K562 (cell line): ENCODE results near the gene SMIM3. TPM values are rescaled to one million over a fixed set of nuclear protein-coding genes. Genes with fewer than 3 reads are reported as not detected.
A peak's percentile ranks its signal among the peaks of the same experiment; 100 is the strongest.

Experiments used
- EHMT2 ChIP-seq: fragments of 450-650 bp; IDR thresholded peaks from 2 replicates; pipeline ENCODE4 v1.6.1; 2018; ENCODE audit warnings: antibody characterized with exemption
- ELF2 ChIP-seq: fragments of 250-450 bp; sonication (Bioruptor Pico); IDR thresholded peaks from 2 replicates; pipeline ENCODE4 v1.5.0; 2021; ENCODE audit warnings: mild to moderate bottlenecking
- LARP7 ChIP-seq: fragments of 450-650 bp; IDR thresholded peaks from 2 replicates; pipeline ENCODE4 v1.6.1; 2016
- MED1 ChIP-seq: sonication (generic); formaldehyde crosslinking; IDR thresholded peaks from 2 replicates; pipeline ENCODE4 v1.8.1; 2023; ENCODE audit warnings: missing genetic modification reagents, borderline replicate concordance
- ZNF79 ChIP-seq: fragments of 250-450 bp; sonication (Bioruptor Pico); IDR thresholded peaks from 2 replicates; pipeline ENCODE4 v1.4.0; 2020; ENCODE audit warnings: low read depth, mild to moderate bottlenecking, moderate library complexity
- polyA plus RNA-seq, 8 experiments: library from polyadenylated mRNA; depleted of rRNA in 4 of 8; stranded (reverse) in 5 of 8; unstranded in 3 of 8; fragments of >200 nt; fragmentation: Nextera tagmentation in 2 of 8; fragmentation: Illumina TruSeq in 1 of 8; extraction: Ambion mirVana in 2 of 8; extraction: Trizol in 1 of 8; gene quantifications; 2 replicates each; pipeline versions ENCODE4 v1.2.1 to v1.2.3, GENCODE V29; 2011 to 2014; ENCODE audit warnings: inconsistent platforms in 1 of 8, missing spikeins in 1 of 8
- total RNA-seq, 7 experiments: library from RNA; depleted of rRNA in 6 of 7; stranded (reverse); fragments of >200 nt in 6 of 7; fragmentation: Illumina TruSeq in 2 of 7; extraction: Trizol in 2 of 7; gene quantifications; 2 replicates each; pipeline versions ENCODE4 v1.2.1 to v1.2.3, GENCODE V29; 2011 to 2021; ENCODE audit warnings: low replicate concordance in 1 of 7
- TF ChIP-seq, protein P1 (sequence below): conservative IDR thresholded peaks from 2 replicates; pipeline ENCODE4 v1.6.1; 2011; ENCODE audit warnings: low read depth, mild to moderate bottlenecking, low read length; ENCODE audit not compliant: control insufficient read depth
- TF ChIP-seq, protein P2 (sequence below): fragments of 450-650 bp; IDR thresholded peaks from 2 replicates; pipeline ENCODE4 v1.6.1; 2016; ENCODE audit warnings: low read depth
- TF ChIP-seq, protein P3 (sequence below): fragments of 450-650 bp; IDR thresholded peaks from 2 replicates; pipeline ENCODE4 v1.6.1; 2017; ENCODE audit warnings: antibody characterized with exemption, mild to moderate bottlenecking
- TF ChIP-seq, protein P4 (sequence below): fragments of 450-650 bp; IDR thresholded peaks from 2 replicates; pipeline ENCODE4 v1.6.1; 2018; ENCODE audit not compliant: partially characterized antibody

SMIM3 gene
- total and polyA plus RNA-seq, 9 of the 15 experiments (the other 6 are each of a cell fraction or from before 2014, with no cell fraction given): 4.1 to 27.7 (median 13.6) TPM

DNA sequence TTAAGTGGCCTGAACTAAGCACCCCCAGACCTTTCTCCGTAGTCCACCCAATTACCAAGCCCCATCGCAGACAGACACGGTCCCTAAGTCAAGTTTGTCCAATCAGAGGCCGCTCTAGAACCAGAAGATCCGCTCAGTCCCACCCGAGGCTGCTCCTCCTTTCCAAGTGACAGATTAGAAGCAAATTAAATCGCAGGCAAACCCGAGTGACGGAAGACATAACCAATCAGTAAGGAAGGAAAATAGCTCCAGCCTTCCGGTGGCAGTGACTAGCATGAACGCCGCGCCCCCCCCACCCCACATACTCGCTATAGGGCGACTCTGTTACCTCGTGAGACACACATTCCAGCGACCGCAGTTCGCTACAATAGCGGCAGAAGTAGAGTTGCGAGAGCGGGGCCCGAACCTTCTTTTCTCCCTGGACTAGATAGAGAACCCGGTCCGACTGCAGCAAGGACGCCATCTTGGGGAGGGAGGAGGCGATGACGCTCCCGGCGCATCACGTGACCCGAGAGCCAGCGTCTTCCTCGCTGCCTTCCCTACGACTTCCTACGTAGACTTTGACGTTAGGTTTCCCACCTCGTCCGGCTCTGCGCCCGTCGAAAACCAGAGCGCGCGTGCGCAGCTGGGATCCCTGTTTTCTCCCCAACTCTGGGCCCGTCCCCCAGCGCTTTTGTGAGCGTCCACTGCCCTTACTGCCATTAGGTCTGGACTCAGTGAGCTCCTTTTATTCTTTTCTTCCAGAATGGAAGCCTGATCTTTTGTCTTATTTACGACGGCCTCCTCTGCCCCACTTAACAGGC, 19.8 kb upstream of the SMIM3 start, which contains the start of gene DCTN4 (continued):
- TF ChIP-seq, protein P1, sequence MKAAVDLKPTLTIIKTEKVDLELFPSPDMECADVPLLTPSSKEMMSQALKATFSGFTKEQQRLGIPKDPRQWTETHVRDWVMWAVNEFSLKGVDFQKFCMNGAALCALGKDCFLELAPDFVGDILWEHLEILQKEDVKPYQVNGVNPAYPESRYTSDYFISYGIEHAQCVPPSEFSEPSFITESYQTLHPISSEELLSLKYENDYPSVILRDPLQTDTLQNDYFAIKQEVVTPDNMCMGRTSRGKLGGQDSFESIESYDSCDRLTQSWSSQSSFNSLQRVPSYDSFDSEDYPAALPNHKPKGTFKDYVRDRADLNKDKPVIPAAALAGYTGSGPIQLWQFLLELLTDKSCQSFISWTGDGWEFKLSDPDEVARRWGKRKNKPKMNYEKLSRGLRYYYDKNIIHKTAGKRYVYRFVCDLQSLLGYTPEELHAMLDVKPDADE: no peak
- TF ChIP-seq ELF2 (CRISPR knock-in tag): no peak
- TF ChIP-seq, protein P2, sequence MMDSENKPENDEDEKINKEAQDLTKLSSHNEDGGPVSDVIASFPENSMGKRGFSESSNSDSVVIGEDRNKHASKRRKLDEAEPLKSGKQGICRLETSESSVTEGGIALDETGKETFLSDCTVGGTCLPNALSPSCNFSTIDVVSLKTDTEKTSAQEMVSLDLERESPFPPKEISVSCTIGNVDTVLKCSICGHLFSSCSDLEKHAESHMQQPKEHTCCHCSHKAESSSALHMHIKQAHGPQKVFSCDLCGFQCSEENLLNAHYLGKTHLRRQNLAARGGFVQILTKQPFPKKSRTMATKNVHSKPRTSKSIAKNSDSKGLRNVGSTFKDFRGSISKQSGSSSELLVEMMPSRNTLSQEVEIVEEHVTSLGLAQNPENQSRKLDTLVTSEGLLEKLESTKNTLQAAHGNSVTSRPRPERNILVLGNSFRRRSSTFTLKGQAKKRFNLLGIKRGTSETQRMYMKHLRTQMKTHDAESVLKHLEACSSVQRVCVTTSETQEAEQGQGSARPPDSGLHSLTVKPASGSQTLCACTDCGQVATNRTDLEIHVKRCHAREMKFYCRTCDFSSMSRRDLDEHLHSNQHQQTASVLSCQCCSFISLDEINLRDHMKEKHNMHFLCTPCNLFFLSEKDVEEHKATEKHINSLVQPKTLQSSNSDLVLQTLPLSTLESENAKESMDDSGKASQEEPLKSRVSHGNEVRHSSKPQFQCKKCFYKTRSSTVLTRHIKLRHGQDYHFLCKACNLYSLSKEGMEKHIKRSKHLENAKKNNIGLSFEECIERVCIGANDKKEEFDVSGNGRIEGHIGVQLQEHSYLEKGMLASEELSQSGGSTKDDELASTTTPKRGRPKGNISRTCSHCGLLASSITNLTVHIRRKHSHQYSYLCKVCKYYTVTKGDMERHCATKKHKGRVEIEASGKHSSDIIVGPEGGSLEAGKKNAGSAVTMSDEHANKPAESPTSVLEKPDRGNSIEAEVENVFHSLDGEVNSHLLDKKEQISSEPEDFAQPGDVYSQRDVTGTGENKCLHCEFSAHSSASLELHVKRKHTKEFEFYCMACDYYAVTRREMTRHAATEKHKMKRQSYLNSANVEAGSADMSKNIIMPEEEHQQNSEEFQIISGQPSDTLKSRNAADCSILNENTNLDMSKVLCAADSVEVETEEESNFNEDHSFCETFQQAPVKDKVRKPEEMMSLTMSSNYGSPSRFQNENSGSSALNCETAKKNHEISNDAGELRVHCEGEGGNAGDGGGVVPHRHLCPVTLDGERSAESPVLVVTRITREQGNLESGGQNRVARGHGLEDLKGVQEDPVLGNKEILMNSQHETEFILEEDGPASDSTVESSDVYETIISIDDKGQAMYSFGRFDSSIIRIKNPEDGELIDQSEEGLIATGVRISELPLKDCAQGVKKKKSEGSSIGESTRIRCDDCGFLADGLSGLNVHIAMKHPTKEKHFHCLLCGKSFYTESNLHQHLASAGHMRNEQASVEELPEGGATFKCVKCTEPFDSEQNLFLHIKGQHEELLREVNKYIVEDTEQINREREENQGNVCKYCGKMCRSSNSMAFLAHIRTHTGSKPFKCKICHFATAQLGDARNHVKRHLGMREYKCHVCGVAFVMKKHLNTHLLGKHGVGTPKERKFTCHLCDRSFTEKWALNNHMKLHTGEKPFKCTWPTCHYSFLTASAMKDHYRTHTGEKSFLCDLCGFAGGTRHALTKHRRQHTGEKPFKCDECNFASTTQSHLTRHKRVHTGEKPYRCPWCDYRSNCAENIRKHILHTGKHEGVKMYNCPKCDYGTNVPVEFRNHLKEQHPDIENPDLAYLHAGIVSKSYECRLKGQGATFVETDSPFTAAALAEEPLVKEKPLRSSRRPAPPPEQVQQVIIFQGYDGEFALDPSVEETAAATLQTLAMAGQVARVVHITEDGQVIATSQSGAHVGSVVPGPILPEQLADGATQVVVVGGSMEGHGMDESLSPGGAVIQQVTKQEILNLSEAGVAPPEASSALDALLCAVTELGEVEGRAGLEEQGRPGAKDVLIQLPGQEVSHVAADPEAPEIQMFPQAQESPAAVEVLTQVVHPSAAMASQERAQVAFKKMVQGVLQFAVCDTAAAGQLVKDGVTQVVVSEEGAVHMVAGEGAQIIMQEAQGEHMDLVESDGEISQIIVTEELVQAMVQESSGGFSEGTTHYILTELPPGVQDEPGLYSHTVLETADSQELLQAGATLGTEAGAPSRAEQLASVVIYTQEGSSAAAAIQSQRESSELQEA: no peak
- TF ChIP-seq LARP7: no peak
- TF ChIP-seq EHMT2: no peak
- no peak for TF ChIP-seq ZNF79
- TF ChIP-seq MED1 (CRISPR knock-in tag): no peak
- TF ChIP-seq, protein P3, sequence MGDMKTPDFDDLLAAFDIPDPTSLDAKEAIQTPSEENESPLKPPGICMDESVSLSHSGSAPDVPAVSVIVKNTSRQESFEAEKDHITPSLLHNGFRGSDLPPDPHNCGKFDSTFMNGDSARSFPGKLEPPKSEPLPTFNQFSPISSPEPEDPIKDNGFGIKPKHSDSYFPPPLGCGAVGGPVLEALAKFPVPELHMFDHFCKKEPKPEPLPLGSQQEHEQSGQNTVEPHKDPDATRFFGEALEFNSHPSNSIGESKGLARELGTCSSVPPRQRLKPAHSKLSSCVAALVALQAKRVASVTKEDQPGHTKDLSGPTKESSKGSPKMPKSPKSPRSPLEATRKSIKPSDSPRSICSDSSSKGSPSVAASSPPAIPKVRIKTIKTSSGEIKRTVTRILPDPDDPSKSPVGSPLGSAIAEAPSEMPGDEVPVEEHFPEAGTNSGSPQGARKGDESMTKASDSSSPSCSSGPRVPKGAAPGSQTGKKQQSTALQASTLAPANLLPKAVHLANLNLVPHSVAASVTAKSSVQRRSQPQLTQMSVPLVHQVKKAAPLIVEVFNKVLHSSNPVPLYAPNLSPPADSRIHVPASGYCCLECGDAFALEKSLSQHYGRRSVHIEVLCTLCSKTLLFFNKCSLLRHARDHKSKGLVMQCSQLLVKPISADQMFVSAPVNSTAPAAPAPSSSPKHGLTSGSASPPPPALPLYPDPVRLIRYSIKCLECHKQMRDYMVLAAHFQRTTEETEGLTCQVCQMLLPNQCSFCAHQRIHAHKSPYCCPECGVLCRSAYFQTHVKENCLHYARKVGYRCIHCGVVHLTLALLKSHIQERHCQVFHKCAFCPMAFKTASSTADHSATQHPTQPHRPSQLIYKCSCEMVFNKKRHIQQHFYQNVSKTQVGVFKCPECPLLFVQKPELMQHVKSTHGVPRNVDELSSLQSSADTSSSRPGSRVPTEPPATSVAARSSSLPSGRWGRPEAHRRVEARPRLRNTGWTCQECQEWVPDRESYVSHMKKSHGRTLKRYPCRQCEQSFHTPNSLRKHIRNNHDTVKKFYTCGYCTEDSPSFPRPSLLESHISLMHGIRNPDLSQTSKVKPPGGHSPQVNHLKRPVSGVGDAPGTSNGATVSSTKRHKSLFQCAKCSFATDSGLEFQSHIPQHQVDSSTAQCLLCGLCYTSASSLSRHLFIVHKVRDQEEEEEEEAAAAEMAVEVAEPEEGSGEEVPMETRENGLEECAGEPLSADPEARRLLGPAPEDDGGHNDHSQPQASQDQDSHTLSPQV: peak; percentile 93
- TF ChIP-seq, protein P4, sequence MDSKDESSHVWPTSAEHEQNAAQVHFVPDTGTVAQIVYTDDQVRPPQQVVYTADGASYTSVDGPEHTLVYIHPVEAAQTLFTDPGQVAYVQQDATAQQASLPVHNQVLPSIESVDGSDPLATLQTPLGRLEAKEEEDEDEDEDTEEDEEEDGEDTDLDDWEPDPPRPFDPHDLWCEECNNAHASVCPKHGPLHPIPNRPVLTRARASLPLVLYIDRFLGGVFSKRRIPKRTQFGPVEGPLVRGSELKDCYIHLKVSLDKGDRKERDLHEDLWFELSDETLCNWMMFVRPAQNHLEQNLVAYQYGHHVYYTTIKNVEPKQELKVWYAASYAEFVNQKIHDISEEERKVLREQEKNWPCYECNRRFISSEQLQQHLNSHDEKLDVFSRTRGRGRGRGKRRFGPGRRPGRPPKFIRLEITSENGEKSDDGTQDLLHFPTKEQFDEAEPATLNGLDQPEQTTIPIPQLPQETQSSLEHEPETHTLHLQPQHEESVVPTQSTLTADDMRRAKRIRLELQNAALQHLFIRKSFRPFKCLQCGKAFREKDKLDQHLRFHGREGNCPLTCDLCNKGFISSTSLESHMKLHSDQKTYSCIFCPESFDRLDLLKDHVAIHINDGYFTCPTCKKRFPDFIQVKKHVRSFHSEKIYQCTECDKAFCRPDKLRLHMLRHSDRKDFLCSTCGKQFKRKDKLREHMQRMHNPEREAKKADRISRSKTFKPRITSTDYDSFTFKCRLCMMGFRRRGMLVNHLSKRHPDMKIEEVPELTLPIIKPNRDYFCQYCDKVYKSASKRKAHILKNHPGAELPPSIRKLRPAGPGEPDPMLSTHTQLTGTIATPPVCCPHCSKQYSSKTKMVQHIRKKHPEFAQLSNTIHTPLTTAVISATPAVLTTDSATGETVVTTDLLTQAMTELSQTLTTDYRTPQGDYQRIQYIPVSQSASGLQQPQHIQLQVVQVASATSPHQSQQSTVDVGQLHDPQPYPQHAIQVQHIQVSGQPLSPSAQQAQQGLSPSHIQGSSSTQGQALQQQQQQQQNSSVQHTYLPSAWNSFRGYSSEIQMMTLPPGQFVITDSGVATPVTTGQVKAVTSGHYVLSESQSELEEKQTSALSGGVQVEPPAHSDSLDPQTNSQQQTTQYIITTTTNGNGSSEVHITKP: peak; percentile 16
